ENCODE results near the gene COL4A5. TPM values are rescaled to one million over a fixed set of nuclear protein-coding genes. Genes with fewer than 3 reads are reported as not detected.

The COL4A5 gene
- total RNA-seq, 1 experiment from 2014 or later = 29.4 TPM

- POLR2A ChIA-PET = no interaction called here
- BruUV-seq (replicated peaks) = no TSS peak
- Histone ChIP-seq H3K36me3 (ENCODE audit: control insufficient read depth in 1 of 2, insufficient read depth in 2 of 2, low read length in 2 of 2) (no peaks in the 10 kb centered on the region), H3K9ac (ENCODE audit: low read length) (no peak overlapping the region), H3K4me3 (replicated peaks in 1 of 2; ENCODE audit: low read depth in 1 of 2, low read length in 2 of 2) (no peak overlapping the region), H4K20me1 (ENCODE audit: insufficient read depth) (no peaks in the 10 kb centered on the region), H3K4me2 (ENCODE audit: low read length) (no peak overlapping the region), H2AFZ (ENCODE audit: low read depth, low read length, poor library complexity, severe bottlenecking) (no peak overlapping the region), H3K9me2 (ENCODE audit: insufficient read depth) (no peaks in the 10 kb centered on the region), H3K79me2 (ENCODE audit: insufficient read depth, low read length) (peaks cover 34% of the 10 kb centered on the region), H3K27me3 (ENCODE audit: insufficient read depth, low read length) (no peaks in the 10 kb centered on the region), H3K9me3 (ENCODE audit: control insufficient read depth in 1 of 2, insufficient read depth in 1 of 2, low read depth in 1 of 2, low read length in 2 of 2) (no peaks in the 10 kb centered on the region), H3K4me1 (ENCODE audit: control insufficient read depth in 1 of 2, insufficient read depth in 2 of 2, low read length in 2 of 2) (peaks cover 0 to 3% of the 10 kb centered on the region in 2 experiments; a peak in 1 of 4 replicates), H3K27ac (ENCODE audit: low read depth, low read length) (no peak overlapping the region)
- RAD21 ChIA-PET (ENCODE audit: low non-redundant PET in 1 of 2, low total read pairs in 2 of 2, uncharacterized antibody in 2 of 2, unreplicated experiment in 2 of 2) = no interaction called here
- TF ChIP-seq ZFX (IDR thresholded peaks at IDR 0.05) (no peak), EGR1 (IDR thresholded peaks at IDR 0.05; ENCODE audit: low read depth) (no peak), YY1 (IDR thresholded peaks at IDR 0.05; ENCODE audit: extremely low read depth, insufficient replicate concordance, low read depth, low read length) (no peak), TCF7L2 (IDR thresholded peaks at IDR 0.05; ENCODE audit: borderline replicate concordance, extremely low read depth, insufficient read depth, insufficient read length) (no peak)
- intact Hi-C loops (cut with micrococcal nuclease) = no loop called here
- DNase-seq (ENCODE audit: low read depth, low spot score) = no peak
- CTCF ChIA-PET = no interaction called here
- ATAC-seq = no peak
Measured at GRCh38 chrX:108442901-108443464, 3.3 kb downstream of the COL4A5 start.

- POLR2A ChIA-PET = no interaction called here
- CTCF ChIA-PET = no interaction called here
- Histone ChIP-seq H3K27me3 (ENCODE audit: insufficient read depth, low read length) (no peaks in the 10 kb centered on the region), H3K79me2 (ENCODE audit: insufficient read depth, low read length) (peaks cover 17% of the 10 kb centered on the region), H4K20me1 (ENCODE audit: insufficient read depth) (no peaks in the 10 kb centered on the region), H3K9me2 (ENCODE audit: insufficient read depth) (no peaks in the 10 kb centered on the region), H3K9me3 (ENCODE audit: control insufficient read depth in 1 of 2, insufficient read depth in 1 of 2, low read depth in 1 of 2, low read length in 2 of 2) (no peaks in the 10 kb centered on the region), H3K4me1 (ENCODE audit: control insufficient read depth in 1 of 2, insufficient read depth in 2 of 2, low read length in 2 of 2) (no peaks in the 10 kb centered on the region), H3K4me3 (replicated peaks in 1 of 2; ENCODE audit: low read depth in 1 of 2, low read length in 2 of 2) (no peak overlapping the region), H3K27ac (ENCODE audit: low read depth, low read length) (no peak overlapping the region), H3K36me3 (ENCODE audit: control insufficient read depth in 1 of 2, insufficient read depth in 2 of 2, low read length in 2 of 2) (no peaks in the 10 kb centered on the region), H2AFZ (ENCODE audit: low read depth, low read length, poor library complexity, severe bottlenecking) (no peak overlapping the region), H3K9ac (ENCODE audit: low read length) (no peak overlapping the region), H3K4me2 (ENCODE audit: low read length) (no peak overlapping the region)
- RAD21 ChIA-PET (ENCODE audit: low non-redundant PET in 1 of 2, low total read pairs in 2 of 2, uncharacterized antibody in 2 of 2, unreplicated experiment in 2 of 2) = no interaction called here
- TF ChIP-seq TCF7L2 (IDR thresholded peaks at IDR 0.05; ENCODE audit: borderline replicate concordance, extremely low read depth, insufficient read depth, insufficient read length) (no peak), FOSL1 (IDR thresholded peaks at IDR 0.05; ENCODE audit: low read depth) (no peak), CEBPB (IDR thresholded peaks at IDR 0.05; ENCODE audit: low read depth) (peak; percentile 43; the same call in 1 of the 2 replicates), YY1 (IDR thresholded peaks at IDR 0.05; ENCODE audit: extremely low read depth, insufficient replicate concordance, low read depth, low read length) (no peak), POLR2A (IDR thresholded peaks at IDR 0.05; ENCODE audit: borderline replicate concordance, extremely low read depth, insufficient read depth, insufficient read length) (no peak), MAX (IDR thresholded peaks at IDR 0.05) (no peak), JUND (IDR thresholded peaks at IDR 0.05) (no peak)
- DNase-seq (ENCODE audit: low read depth, low spot score) (no peak), ATAC-seq (no peak)
- intact Hi-C loops (cut with micrococcal nuclease) = no loop called here
- BruUV-seq (replicated peaks) = no TSS peak
Measured at GRCh38 chrX:108447303-108447702, 7.7 kb downstream of the COL4A5 start.
